HG03045 (cell line): Measurements from ENCODE around the gene PDE4B.
"Not testable (repeated sequence)": the region's sequence is repeated elsewhere in the genome, so short reads cannot be mapped to it uniquely, and the experiment has no call there.

ENCODE experiments used
- ATAC-seq: cut with Tn5 transposase; IDR thresholded peaks from one replicate; pipeline ENCODE4 v1.9.1; 2021; ENCODE audit warnings: mild to moderate bottlenecking, moderate library complexity; ENCODE audit not compliant: unreplicated experiment

The PDE4B gene

GRCh38 chr1:66108624-66109023 lies 315.9 kb downstream of the PDE4B start:
- ATAC-seq: no peak

- no peak for ATAC-seq
Observed at GRCh38 chr1:66112744-66113400, 320.2 kb downstream of the PDE4B start.

GRCh38 chr1:66119148-66119547 lies 326.5 kb downstream of the PDE4B start:
- ATAC-seq: no peak

DNA sequence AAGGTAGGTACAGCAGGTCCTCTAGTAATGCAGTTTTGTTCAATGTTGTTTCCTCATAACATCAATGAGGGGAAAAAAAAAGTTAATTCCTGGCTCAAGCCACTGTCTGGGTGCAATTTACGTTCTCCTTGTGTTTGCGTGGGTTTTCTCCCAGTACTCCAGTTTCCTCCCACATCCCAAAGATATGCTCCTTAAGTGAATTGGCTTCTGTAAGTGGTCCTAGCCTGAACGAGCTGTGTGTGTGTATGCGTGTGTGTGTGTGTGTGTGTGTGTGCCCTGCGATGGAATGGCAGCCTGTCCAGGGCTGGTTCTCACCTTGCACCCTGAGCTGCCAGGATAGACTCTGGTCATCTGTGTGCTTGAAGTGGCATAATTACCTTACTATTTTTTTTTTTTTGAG lies 332.0 kb downstream of the PDE4B start:
- ATAC-seq: no peak

GRCh38 chr1:66128641-66129040 lies 335.9 kb downstream of the PDE4B start:
- not testable (repeated sequence) for ATAC-seq

GRCh38 chr1:66132324-66132723 lies 339.6 kb downstream of the PDE4B start:
- no peak for ATAC-seq

DNA sequence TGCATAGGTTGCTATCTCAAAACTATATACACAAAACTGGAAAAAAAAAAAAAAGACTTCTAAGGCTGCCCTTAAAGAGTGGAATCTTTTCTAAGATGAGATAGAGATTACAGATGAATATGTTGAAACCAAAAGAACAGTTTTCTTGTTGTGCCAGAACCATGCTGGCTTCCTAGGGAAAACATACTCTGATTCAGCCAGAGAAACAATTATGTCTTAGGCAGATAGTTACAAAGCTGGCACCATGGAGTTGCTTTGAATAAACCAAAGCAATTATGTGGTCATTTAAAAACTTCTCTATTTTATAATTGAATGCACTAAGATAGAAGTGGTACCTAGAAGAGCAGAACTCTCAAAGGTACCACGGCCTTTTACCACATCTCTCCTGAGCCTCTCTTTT lies 341.3 kb downstream of the PDE4B start:
- no peak for ATAC-seq

DNA sequence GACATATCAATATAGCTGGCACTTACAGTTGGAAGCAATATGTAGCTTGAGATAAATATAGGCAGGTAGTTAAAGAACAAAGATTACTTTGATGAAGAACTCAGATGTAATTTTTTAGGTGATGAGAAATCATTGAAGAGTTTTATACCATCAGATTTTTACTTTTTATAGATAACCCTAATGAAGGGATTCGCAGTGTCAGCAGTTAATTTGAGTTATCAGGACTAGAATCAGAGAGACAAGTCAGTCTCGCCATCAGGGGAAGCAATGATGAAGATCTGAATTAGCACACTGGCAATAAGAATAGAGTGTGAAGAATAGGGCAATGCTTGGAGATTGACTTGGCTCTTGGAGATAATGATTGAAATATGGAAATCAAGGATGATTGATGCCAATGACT lies 342.5 kb downstream of the PDE4B start:
- no peak for ATAC-seq

DNA sequence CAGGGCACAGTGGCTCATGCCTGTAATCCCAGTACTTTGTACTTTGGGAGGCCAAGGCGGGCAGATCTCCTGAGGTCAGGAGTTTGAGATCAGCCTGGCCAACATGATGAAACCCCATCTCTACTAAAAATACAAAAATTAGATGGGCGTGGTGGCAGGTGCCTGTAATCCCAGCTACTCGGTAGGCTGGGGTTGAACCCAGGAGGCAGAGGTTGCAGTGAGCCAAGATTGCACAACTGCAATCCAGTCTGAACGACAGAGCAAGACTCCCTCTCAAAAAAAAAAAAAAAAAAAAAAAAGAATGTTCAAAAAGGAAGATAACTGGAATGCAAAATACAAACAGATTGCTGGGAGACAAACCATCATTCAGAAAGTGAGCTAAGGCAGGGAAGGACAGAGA lies 343.7 kb downstream of the PDE4B start:
- not testable (repeated sequence) for ATAC-seq

DNA sequence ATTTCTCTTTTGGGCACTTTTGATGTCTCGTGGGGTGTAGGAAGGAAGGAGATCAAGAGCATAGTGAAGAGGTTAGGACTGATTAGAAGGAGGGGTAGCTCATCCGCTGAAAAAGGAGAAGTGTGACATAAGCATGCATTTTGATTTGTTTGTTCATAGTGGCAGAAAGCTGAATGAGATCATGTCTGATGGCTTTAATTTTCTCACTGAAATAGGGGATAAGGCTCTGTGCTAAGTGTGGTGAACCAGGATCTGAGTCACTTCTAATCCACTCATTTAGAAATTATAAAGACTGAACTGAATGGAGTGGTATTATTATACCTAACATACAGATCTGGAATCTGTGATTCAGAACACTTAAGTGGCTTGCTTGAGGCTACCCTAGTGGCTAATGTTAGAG lies 344.5 kb downstream of the PDE4B start:
- no peak for ATAC-seq

DNA sequence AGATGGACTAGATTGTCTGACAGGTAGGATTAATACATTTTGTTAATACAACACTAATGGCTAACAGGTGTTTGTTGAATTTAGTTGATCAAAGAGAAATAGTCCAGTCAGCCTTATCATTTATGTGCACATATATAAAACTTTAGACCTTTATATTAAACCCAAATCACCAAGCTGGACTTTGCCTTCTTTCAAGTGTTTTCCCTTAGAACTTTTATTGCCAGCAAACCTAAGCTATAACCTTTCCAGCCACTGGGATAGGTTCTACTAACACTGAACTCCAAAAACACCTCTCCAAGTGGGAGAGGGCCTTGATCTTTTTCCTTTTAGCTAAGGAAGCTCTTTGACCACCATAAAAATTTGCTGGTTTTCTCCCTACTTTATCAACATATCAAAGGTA lies 345.9 kb downstream of the PDE4B start:
- no peak for ATAC-seq

DNA sequence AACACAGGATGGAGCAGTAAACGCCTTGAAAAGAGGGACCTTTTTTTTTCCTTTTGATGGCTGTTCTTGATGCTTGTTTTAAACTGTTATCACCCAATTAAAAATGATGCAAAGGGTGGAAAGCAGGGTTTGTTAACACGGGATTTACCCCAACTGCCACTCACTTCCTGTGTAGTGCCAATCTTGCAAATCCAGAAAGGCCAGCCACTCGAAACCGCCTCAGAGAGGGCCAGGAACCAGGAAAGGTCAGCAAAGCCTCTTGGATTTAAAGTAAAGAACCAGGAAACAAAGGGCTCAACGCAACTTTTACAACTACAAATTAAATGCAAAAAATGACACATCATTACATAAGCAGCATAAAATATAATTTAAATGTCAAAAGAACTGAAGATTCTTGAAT lies 347.4 kb downstream of the PDE4B start:
- no peak for ATAC-seq

- ATAC-seq: no peak
Observed at GRCh38 chr1:66143651-66144050, 351.0 kb downstream of the PDE4B start.

DNA sequence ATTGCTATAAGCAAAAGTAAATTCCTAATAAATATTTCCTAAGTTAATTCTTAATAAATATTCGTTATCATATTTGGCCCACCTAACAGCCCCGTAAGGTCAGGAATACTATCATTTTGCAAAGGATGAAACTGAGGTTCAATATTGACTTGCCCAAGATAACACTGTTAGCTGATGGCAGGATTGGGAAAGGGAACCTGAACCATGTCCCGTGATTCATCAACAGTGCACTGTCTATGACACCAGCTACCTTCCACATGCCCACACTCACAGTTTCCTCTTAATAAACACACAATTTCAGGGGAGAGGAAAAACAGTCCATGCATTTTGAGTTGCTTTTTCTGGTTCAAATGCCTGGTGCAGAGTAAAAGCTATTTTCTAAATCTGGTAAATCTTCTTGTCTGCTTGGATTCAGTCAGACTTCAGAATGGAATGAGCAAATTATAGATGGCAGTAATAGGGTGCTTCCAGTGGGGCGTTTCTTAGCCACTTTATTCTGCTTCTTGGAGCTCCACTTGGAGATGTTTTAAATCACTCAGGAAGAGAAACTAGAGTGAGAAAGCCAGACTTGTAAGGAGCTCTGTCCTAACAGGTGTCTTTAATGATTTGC lies 354.6 kb downstream of the PDE4B start:
- no peak for ATAC-seq

DNA sequence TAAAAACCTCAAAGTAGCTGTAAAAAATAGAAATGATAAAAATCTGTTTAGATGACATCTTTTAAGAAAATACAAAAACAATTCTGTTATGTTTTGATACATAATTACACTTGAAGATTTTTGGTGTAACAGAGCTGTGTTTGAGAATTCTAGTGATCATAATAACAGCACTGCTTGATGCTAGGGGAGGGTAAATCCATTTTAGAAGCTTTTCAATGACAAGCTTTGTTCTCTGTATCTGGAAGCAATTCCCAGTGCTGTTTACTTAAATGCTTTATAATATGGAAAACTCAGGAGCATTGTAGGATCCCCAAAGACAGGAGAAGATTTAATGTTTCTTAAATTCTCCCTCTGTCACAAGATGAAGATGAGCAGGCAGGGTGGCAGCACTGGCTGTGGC lies 359.3 kb downstream of the PDE4B start:
- no peak for ATAC-seq

DNA sequence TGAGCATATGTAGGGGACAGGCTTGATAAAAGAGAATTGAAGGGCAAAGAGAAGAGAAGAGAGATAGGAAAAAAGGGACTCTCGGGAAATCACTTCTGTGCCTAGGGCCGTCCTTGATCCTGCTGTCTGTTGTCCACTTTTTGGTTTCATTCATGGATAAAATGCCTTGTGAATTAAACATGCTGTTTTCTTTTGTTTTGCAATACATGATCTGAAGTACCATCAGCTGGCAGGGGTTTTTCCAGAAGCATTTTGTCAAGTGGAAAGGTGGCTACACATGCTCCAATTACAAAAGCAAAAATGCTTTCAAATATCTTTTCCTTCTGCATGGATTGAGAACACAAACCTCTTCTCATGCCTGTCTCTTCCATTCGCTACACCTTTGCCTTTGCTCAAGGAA lies 361.7 kb downstream of the PDE4B start:
- ATAC-seq: no peak

- no peak for ATAC-seq
Observed at GRCh38 chr1:66156144-66156543, 363.4 kb downstream of the PDE4B start.

DNA sequence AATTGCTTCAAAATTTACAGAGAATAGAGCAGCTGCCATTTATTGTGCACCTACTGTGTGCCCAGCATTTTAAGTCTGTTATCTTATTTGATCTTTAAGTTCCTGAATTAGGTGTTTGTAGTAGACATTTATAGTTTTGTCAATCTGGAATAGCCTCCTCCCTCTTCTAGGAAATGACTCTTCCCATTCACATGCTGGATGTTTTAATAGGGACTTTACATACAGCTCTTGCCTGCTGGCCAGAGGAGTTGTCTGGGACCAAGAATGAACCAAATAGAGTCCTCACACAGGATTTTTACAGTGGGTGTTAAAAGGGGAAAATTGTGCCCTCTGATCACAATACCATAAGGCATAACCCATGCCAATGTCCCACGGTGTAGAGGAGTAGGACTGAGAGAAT lies 367.1 kb downstream of the PDE4B start:
- ATAC-seq: no peak

- no peak for ATAC-seq
Observed at GRCh38 chr1:66160719-66161118, 368.0 kb downstream of the PDE4B start.

DNA sequence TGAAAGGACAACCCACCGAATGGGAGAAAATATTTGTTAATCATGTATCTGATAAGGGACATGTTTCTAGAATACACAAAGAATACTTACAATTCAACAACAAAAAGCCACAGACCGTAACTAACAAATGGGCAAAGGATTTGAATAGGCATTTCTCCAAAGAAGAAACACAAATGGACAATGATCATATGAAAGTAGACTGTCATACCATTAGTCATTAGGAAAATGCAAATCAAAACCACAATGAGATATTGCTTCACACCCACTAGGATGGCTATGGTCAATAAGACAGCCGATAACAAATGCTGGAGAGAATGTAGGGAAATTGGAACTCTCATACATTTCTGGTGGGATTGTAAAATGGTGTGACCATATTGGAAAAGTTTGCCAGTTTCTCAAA lies 374.1 kb downstream of the PDE4B start:
- no peak for ATAC-seq

DNA sequence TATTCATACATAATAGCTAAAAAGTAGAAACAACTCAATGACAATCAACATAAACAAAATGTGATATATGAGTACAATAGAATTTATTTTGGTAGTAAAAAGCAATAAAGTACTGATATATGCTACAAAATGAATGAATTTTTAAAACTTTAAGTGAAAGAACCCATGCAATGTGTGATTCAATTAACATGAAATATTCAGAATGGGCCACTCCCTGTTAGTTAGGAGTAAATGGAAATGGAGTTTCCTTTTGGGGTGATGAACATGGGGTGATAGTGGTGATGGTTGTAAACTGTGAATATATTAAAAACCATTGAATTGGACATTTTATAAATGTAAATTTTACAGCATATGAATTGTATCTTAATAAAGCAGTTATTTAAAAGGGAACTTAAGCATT lies 374.6 kb downstream of the PDE4B start:
- ATAC-seq: no peak

GRCh38 chr1:66168467-66168887 lies 375.8 kb downstream of the PDE4B start:
- ATAC-seq: no peak
